Measurements from ENCODE around the gene TMEM150B. TPM values are rescaled to one million over a fixed set of nuclear protein-coding genes. Genes with fewer than 3 reads are reported as not detected.

TMEM150B gene
- total and polyA plus RNA-seq, 2 of the 13 experiments (the other 11 are each of a cell fraction or from before 2014, with no cell fraction given): 1.3 to 1.8 TPM

DNA sequence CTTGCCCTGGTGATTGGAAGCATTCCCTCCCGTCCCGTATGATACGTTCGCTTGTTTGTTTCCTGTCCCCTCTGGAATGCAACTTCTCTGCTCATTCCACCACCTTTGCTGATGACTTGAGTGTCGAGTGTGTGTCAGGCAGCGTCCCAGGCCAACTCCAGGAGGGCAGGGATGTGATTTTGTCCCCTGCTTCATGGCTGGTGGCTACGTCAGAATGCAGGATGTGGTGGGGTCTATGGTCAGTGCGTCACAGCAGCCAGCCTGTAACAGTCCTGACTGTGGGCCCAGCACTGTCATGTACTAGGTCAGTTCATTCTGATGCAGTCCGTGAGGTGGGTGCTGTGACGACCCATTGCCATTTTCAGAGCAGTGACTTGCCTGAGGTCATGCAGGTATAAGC, 25.1 kb downstream of the TMEM150B start:
- CTCF ChIA-PET (ENCODE audit: low intra/inter-chr PET ratio, low total read pairs): no interaction called here
- no peak for TF ChIP-seq PPARG (CRISPR knock-in tag; conservative IDR thresholded peaks at IDR 0.05)
- TF ChIP-seq SRY (CRISPR knock-in tag; IDR thresholded peaks at IDR 0.05): no peak
- no peak for TF ChIP-seq ZNF160 (CRISPR knock-in tag; IDR thresholded peaks at IDR 0.05)
- TF ChIP-seq SP4 (CRISPR knock-in tag; IDR thresholded peaks at IDR 0.05): no peak
- no peak for TF ChIP-seq SMARCE1 (IDR thresholded peaks at IDR 0.05; ENCODE audit: borderline replicate concordance)
- no peak for TF ChIP-seq PRMT3 (CRISPR knock-in tag; IDR thresholded peaks at IDR 0.05; ENCODE audit: borderline replicate concordance, low read depth)
- TF ChIP-seq, protein P1, sequence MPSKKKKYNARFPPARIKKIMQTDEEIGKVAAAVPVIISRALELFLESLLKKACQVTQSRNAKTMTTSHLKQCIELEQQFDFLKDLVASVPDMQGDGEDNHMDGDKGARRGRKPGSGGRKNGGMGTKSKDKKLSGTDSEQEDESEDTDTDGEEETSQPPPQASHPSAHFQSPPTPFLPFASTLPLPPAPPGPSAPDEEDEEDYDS (CRISPR knock-in tag; IDR thresholded peaks at IDR 0.05): no peak
- TF ChIP-seq U2AF2 (IDR thresholded peaks at IDR 0.05; ENCODE audit: low read depth, low read length): no peak
- TF ChIP-seq ZNF709 (CRISPR knock-in tag; IDR thresholded peaks at IDR 0.05): no peak
- TF ChIP-seq, protein P2, sequence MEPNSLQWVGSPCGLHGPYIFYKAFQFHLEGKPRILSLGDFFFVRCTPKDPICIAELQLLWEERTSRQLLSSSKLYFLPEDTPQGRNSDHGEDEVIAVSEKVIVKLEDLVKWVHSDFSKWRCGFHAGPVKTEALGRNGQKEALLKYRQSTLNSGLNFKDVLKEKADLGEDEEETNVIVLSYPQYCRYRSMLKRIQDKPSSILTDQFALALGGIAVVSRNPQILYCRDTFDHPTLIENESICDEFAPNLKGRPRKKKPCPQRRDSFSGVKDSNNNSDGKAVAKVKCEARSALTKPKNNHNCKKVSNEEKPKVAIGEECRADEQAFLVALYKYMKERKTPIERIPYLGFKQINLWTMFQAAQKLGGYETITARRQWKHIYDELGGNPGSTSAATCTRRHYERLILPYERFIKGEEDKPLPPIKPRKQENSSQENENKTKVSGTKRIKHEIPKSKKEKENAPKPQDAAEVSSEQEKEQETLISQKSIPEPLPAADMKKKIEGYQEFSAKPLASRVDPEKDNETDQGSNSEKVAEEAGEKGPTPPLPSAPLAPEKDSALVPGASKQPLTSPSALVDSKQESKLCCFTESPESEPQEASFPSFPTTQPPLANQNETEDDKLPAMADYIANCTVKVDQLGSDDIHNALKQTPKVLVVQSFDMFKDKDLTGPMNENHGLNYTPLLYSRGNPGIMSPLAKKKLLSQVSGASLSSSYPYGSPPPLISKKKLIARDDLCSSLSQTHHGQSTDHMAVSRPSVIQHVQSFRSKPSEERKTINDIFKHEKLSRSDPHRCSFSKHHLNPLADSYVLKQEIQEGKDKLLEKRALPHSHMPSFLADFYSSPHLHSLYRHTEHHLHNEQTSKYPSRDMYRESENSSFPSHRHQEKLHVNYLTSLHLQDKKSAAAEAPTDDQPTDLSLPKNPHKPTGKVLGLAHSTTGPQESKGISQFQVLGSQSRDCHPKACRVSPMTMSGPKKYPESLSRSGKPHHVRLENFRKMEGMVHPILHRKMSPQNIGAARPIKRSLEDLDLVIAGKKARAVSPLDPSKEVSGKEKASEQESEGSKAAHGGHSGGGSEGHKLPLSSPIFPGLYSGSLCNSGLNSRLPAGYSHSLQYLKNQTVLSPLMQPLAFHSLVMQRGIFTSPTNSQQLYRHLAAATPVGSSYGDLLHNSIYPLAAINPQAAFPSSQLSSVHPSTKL (CRISPR knock-in tag; IDR thresholded peaks at IDR 0.05): no peak
- no peak for TF ChIP-seq ZNF567 (CRISPR knock-in tag; IDR thresholded peaks at IDR 0.05; ENCODE audit: borderline replicate concordance)
- in situ Hi-C loops (cut with HindIII; ENCODE audit: extremely low pct_ligation_motif_present, low pct_unique_long_range_greater_than_20kb): loop anchor here (5.0 kb wide), 1 partner anchor 117 kb away; no protein-coding TSS in a partner anchor

More for the DNA sequence above, 25.1 kb downstream of the TMEM150B start:
- H3K27ac ChIP-seq (ENCODE audit: extremely low read length, insufficient read depth, low read length): no peak overlapping the region
- no peak for FAIRE-seq
- no peaks in the 10 kb centered on the region for H4K20me1 ChIP-seq (ENCODE audit: insufficient read depth, low read length)
- no peaks in the 10 kb centered on the region for H3K36me3 ChIP-seq (replicated peaks in 1 of 2; ENCODE audit: control insufficient read depth in 1 of 2, insufficient read depth in 2 of 2, low read length in 2 of 2)
- H3K27me3 ChIP-seq (ENCODE audit: control insufficient read depth in 1 of 2, insufficient read depth in 2 of 2, low read length in 2 of 2): peaks cover 0 to 20% of the 10 kb centered on the region in 2 experiments; a peak in 2 of 5 replicates
- DNase-seq (ENCODE audit: low spot score): no peak
- POLR2A ChIA-PET: no interaction called here
- H3K4me2 ChIP-seq (ENCODE audit: low read depth, low read length): no peak overlapping the region
- 30% methylated on average over 7 of the region's 10 CpGs for WGBS (ENCODE audit: low lambda C conversion rate)
- no peaks in the 10 kb centered on the region for H3K79me2 ChIP-seq (ENCODE audit: insufficient read depth, low read length)
- H3K4me3 ChIP-seq (replicated peaks in 1 of 3; ENCODE audit: insufficient read depth in 1 of 3, low read depth in 2 of 3, low read length in 3 of 3): no peak overlapping the region
- no peaks in the 10 kb centered on the region for H3K9me3 ChIP-seq (ENCODE audit: low read length)
- intact Hi-C loops (cut with micrococcal nuclease; ENCODE audit: unreplicated experiment): no loop called here
- no peak for ATAC-seq
- no peak overlapping the region for H2AFZ ChIP-seq (ENCODE audit: low read length)
- H3K4me1 ChIP-seq (ENCODE audit: insufficient read depth, low read length): peaks cover 29% of the 10 kb centered on the region
- H3K9ac ChIP-seq (ENCODE audit: insufficient read depth, low read depth, low read length): no peak overlapping the region
- no TSS peak for BruUV-seq (replicated peaks)

Measured in HepG2 (cell line).